GM23338 (cell line): ENCODE measurements around the gene RNF121. TPM values are rescaled to one million over a fixed set of nuclear protein-coding genes. Genes with fewer than 3 reads are reported as not detected.

ENCODE experiments used
- ATAC-seq: fragments of 200-7000 bp; cut with Tn5 transposase; 3 replicates; pipeline ENCODE4 v1.9.1; 2020
- DNase-seq: peaks from one replicate; pipeline ENCODE4 v3.0.0-alpha.2; 2015; ENCODE audit warnings: low spot score
- H2AFZ ChIP-seq: fragments of 200-600 bp; sonication (generic); 2 replicates; pipeline ENCODE4 v1.8.0; 2016; ENCODE audit warnings: antibody characterized with exemption, mild to moderate bottlenecking, moderate library complexity
- H3F3A ChIP-seq: fragments of 200-600 bp; sonication (generic); replicated peaks from 2 replicates; pipeline ENCODE4 v1.8.0; 2017; ENCODE audit warnings: antibody characterized with exemption, mixed run types, low read depth
- H3K27ac ChIP-seq: fragments of 200-600 bp; sonication (generic); 2 replicates; pipeline ENCODE4 v1.6.1; 2016; ENCODE audit warnings: low read depth
- H3K27me3 ChIP-seq: fragments of 200-600 bp; sonication (generic); 2 replicates; pipeline ENCODE4 v1.8.0; 2016; ENCODE audit warnings: mild to moderate bottlenecking, mixed run types, moderate library complexity; ENCODE audit not compliant: insufficient read depth
- H3K36me3 ChIP-seq: fragments of 200-600 bp; sonication (generic); 2 replicates; pipeline ENCODE4 v1.8.0; 2016; ENCODE audit warnings: mild to moderate bottlenecking; ENCODE audit not compliant: insufficient read depth
- H3K4me1 ChIP-seq: fragments of 200-600 bp; sonication (generic); 2 replicates; pipeline ENCODE4 v1.8.0; 2016; ENCODE audit warnings: mild to moderate bottlenecking, moderate library complexity; ENCODE audit not compliant: insufficient read depth
- H3K4me2 ChIP-seq: fragments of 200-600 bp; sonication (generic); 2 replicates; pipeline ENCODE4 v1.7.1; 2017; ENCODE audit warnings: mixed run types
- H3K4me3 ChIP-seq: fragments of 200-600 bp; sonication (generic); 2 replicates; pipeline ENCODE4 v1.6.1; 2016; ENCODE audit warnings: mixed run types
- H3K79me2 ChIP-seq: fragments of 200-600 bp; sonication (generic); replicated peaks from 2 replicates; pipeline ENCODE4 v1.8.0; 2017; ENCODE audit warnings: mild to moderate bottlenecking; ENCODE audit not compliant: insufficient read depth
- H3K9me2 ChIP-seq: fragments of 200-600 bp; sonication (generic); 2 replicates; pipeline ENCODE4 v1.8.0; 2017; ENCODE audit not compliant: insufficient read depth
- H4K20me1 ChIP-seq: fragments of 200-600 bp; sonication (generic); replicated peaks from 2 replicates; pipeline ENCODE4 v1.8.0; 2017; ENCODE audit warnings: mild to moderate bottlenecking; ENCODE audit not compliant: insufficient read depth
- H3K27ac Mint-ChIP-seq: 2 replicates; pipeline ENCODE4 v1.8.0; 2020; ENCODE audit warnings: inconsistent platforms, mild to moderate bottlenecking, moderate library complexity, mixed read lengths
- H3K27me3 Mint-ChIP-seq: 3 replicates; pipeline ENCODE4 v1.8.0; 2022; ENCODE audit warnings: low read depth, mild to moderate bottlenecking, moderate library complexity, mixed read lengths, inconsistent platforms; ENCODE audit not compliant: insufficient read depth, poor library complexity
- H3K36me3 Mint-ChIP-seq: 3 replicates; pipeline ENCODE4 v1.8.0; 2021; ENCODE audit warnings: low read depth, mild to moderate bottlenecking, inconsistent platforms, moderate library complexity, mixed read lengths
- H3K4me1 Mint-ChIP-seq: 3 replicates; pipeline ENCODE4 v1.8.0; 2020; ENCODE audit warnings: mild to moderate bottlenecking, inconsistent platforms, mixed read lengths
- H3K4me3 Mint-ChIP-seq: 3 replicates; pipeline ENCODE4 v1.8.0; 2021; ENCODE audit warnings: moderate library complexity, mild to moderate bottlenecking, inconsistent platforms, mixed read lengths
- H3K9me3 Mint-ChIP-seq: 3 replicates; pipeline ENCODE4 v1.8.0; 2020; ENCODE audit warnings: moderate library complexity, mild to moderate bottlenecking, inconsistent platforms, mixed read lengths
- CTCF ChIP-seq, 2 experiments: fragments of 200-600 bp in 1 of 2; sonication (generic) in 1 of 2; conservative IDR thresholded peaks; 2 replicates each; pipeline versions ENCODE4 v1.5.1 to v1.6.1; 2016 to 2017; ENCODE audit warnings: antibody characterized with exemption in 2 of 2, low read depth in 2 of 2, mild to moderate bottlenecking in 2 of 2, moderate library complexity in 1 of 2
- EZH2 ChIP-seq: fragments of 200-600 bp; sonication (generic); IDR thresholded peaks from one replicate; pipeline ENCODE4 v1.8.0; 2017; ENCODE audit warnings: antibody characterized with exemption, mild to moderate bottlenecking, low read depth; ENCODE audit not compliant: unreplicated experiment
- EZH2phosphoT487 ChIP-seq: fragments of 200-600 bp; sonication (generic); IDR thresholded peaks from one replicate; pipeline ENCODE4 v1.8.1; 2018; ENCODE audit warnings: antibody characterized with exemption; ENCODE audit not compliant: unreplicated experiment
- NANOG ChIP-seq: IDR thresholded peaks from 2 replicates; pipeline ENCODE4 v1.6.1; 2016; ENCODE audit warnings: antibody characterized with exemption, borderline replicate concordance
- ZNF114 ChIP-seq: fragments of 250-450 bp; sonication (Bioruptor Pico); IDR thresholded peaks from 2 replicates; pipeline ENCODE4 v1.5.0; 2020; ENCODE audit warnings: mild to moderate bottlenecking, moderate library complexity
- ZNF462 ChIP-seq: fragments of 250-450 bp; sonication (Bioruptor Pico); IDR thresholded peaks from 2 replicates; pipeline ENCODE4 v1.5.0; 2020; ENCODE audit warnings: mild to moderate bottlenecking, moderate library complexity
- polyA plus RNA-seq: library from polyadenylated mRNA; unstranded; fragments of >200 nt; fragmentation: Nextera tagmentation; extraction: Ambion mirVana; gene quantifications from 2 replicates; pipeline ENCODE4 v1.2.1, GENCODE V29; 2016
- total RNA-seq: library from RNA; depleted of rRNA; stranded (reverse); fragments of >200 nt; shearing (Covaris generic); gene quantifications from 2 replicates; pipeline ENCODE4 v1.2.3, GENCODE V29; 2014

RNF121 gene
- total and polyA plus RNA-seq, 2 experiments from 2014 or later, result 7.8 to 37.7 TPM

- Histone ChIP-seq H3K36me3 (peaks cover 11% of the 10 kb centered on the region; the same call in 1 of the 2 replicates), H3K4me3 (no peak overlapping the region), H2AFZ (no peak overlapping the region), H3K9me2 (no peaks in the 10 kb centered on the region), H3K27me3 (no peaks in the 10 kb centered on the region), H3K4me1 (no peaks in the 10 kb centered on the region), H4K20me1 (peaks cover 9% of the 10 kb centered on the region), H3K27ac (no peak overlapping the region), H3K79me2 (peaks cover 11% of the 10 kb centered on the region), H3F3A (no peaks in the 10 kb centered on the region), H3K4me2 (no peak overlapping the region)
- DNase-seq (no peak), ATAC-seq (no peak)
- H3K27ac Mint-ChIP-seq, result no peak overlapping the region
- no peak overlapping the region for H3K4me3 Mint-ChIP-seq
- H3K9me3 Mint-ChIP-seq, result no peaks in the 10 kb centered on the region
- H3K4me1 Mint-ChIP-seq, result no peaks in the 10 kb centered on the region
- no peak for TF ChIP-seq ZNF462 (CRISPR knock-in tag)
- no peak for TF ChIP-seq EZH2
- TF ChIP-seq ZNF114 (CRISPR knock-in tag), result no peak
- TF ChIP-seq NANOG, result no peak
- no peak for TF ChIP-seq EZH2phosphoT487
- TF ChIP-seq CTCF (conservative IDR thresholded peaks at IDR 0.05; ENCODE audit: low read depth in 2 of 2), result no peak
- H3K27me3 Mint-ChIP-seq, result no peaks in the 10 kb centered on the region
- H3K36me3 Mint-ChIP-seq, result peaks cover 32% of the 10 kb centered on the region
These were observed 35.8 kb downstream of the RNF121 start for GRCh38 chr11:71964641-71965040.
